OCI-LY1 (cell line): ENCODE data around the gene LDAH.

Source experiments
- H2AFZ ChIP-seq: fragments of 200-600 bp; sonication (generic), shearing (Covaris generic); 2 replicates; pipeline ENCODE4 v1.6.0; 2014; ENCODE audit warnings: antibody characterized with exemption, mild to moderate bottlenecking, low read length
- H3F3A ChIP-seq: fragments of 200-600 bp; sonication (generic), shearing (Covaris generic); 2 replicates; pipeline ENCODE4 v1.6.0; 2014; ENCODE audit warnings: mild to moderate bottlenecking, antibody characterized with exemption, low read length, moderate library complexity; ENCODE audit not compliant: insufficient read depth
- H3K27ac ChIP-seq: fragments of 200-600 bp; sonication (generic); 2 replicates; pipeline ENCODE4 v1.5.1; 2014; ENCODE audit warnings: low read length, mixed run types, mild to moderate bottlenecking, low read depth; ENCODE audit not compliant: poor library complexity, severe bottlenecking
- H3K27me3 ChIP-seq: fragments of 200-600 bp; sonication (generic); 2 replicates; pipeline ENCODE4 v1.6.0; 2014; ENCODE audit warnings: antibody characterized with exemption, mild to moderate bottlenecking, low read length, moderate library complexity; ENCODE audit not compliant: insufficient read depth
- H3K36me3 ChIP-seq: fragments of 200-600 bp; sonication (generic); 2 replicates; pipeline ENCODE4 v1.6.1; 2014; ENCODE audit warnings: mild to moderate bottlenecking, antibody characterized with exemption, low read length, moderate library complexity, mixed read lengths; ENCODE audit not compliant: insufficient read depth
- H3K4me1 ChIP-seq: fragments of 200-600 bp; sonication (generic); 2 replicates; pipeline ENCODE4 v1.5.1; 2014; ENCODE audit warnings: mild to moderate bottlenecking, low read length, moderate library complexity; ENCODE audit not compliant: insufficient read depth, severe bottlenecking
- H3K4me2 ChIP-seq: fragments of 200-600 bp; sonication (generic), shearing (Covaris generic); 2 replicates; pipeline ENCODE4 v1.6.1; 2014; ENCODE audit warnings: low read length
- H3K4me3 ChIP-seq: fragments of 200-600 bp; sonication (generic); 2 replicates; pipeline ENCODE4 v1.5.1; 2014; ENCODE audit warnings: low read length, low read depth, mild to moderate bottlenecking, mixed read lengths; ENCODE audit not compliant: poor library complexity, severe bottlenecking
- H3K79me2 ChIP-seq: fragments of 200-600 bp; shearing (Covaris generic); 2 replicates; pipeline ENCODE4 v1.6.1; 2016; ENCODE audit warnings: mixed run types, low read length, mixed read lengths; ENCODE audit not compliant: insufficient read depth
- H3K9ac ChIP-seq: fragments of 200-600 bp; sonication (generic), shearing (Covaris generic); 2 replicates; pipeline ENCODE4 v1.6.1; 2014; ENCODE audit warnings: mild to moderate bottlenecking, low read length, mixed read lengths
- H3K9me2 ChIP-seq: fragments of 200-600 bp; sonication (generic), shearing (Covaris generic); 2 replicates; pipeline ENCODE4 v1.6.1; 2014; ENCODE audit warnings: low read depth, mild to moderate bottlenecking, low read length, mixed read lengths
- H3K9me3 ChIP-seq: fragments of 200-600 bp; shearing (Covaris generic); 2 replicates; pipeline ENCODE4 v1.6.1; 2014; ENCODE audit warnings: low read length, mixed read lengths
- H4K20me1 ChIP-seq: fragments of 200-600 bp; sonication (generic), shearing (Covaris generic); 2 replicates; pipeline ENCODE4 v1.6.0; 2016; ENCODE audit warnings: mild to moderate bottlenecking, low read length; ENCODE audit not compliant: insufficient read depth
- EZH2 ChIP-seq: fragments of 200-600 bp; sonication (generic), shearing (Covaris generic); IDR thresholded peaks from 2 replicates; pipeline ENCODE4 v1.8.0; 2017; ENCODE audit warnings: borderline replicate concordance, mixed run types, mild to moderate bottlenecking, antibody characterized with exemption, low read length, moderate library complexity, mixed read lengths
- TF ChIP-seq, protein P1 (sequence below): fragments of 200-600 bp; sonication (generic), shearing (Covaris generic); IDR thresholded peaks from 2 replicates; pipeline ENCODE4 v1.5.1; 2017; ENCODE audit warnings: mild to moderate bottlenecking, antibody characterized with exemption, low read length, moderate library complexity, mixed read lengths

Gene LDAH

DNA sequence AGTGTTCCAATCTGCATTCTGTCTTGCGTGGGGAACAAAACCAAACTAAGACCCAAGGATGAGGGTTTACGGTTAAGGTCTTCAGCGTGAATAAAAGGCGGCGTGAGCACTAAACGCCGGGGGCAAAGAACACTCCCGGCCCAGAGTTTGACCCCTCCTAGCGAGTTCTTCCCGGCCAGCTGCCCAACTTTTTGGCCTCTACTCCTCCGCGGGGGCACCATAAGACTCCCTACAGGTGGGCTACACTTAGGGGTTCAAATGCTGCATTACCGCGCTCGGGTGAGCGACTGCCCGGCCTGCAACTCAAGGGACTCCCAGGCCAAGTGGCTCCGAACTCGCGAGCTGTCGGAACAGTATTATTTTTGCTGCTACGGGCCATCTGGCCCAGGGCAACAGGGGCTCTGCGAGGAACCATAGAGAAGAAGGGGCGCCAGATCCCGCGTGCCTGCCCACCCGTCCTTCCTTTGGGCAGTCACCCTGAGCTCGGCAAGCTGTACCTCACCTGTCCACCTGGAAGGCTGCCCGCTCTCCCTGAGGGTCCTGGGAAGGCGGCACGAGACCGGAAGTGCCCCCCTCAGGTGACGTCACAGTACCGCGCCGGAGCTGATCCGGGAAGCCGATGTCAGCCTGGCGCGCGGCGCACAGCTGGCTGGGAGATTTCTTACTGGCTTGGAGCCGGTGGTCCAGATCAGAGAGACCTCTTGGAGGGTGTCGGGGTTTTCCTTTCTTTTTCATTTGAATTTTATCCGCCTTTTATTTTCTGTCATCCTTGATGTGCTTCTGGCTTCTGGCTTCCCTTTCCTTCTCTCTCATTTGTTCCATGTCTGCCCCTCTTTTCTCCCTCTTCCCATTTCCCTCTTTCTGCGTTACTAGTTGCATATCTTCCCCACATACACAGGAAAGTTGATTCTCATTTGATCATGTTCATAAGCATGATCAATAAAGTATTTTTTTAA lies at the start of gene LDAH:
Gene LDAH (minus strand): TSS at position 567 of the 956 bp plus-strand sequence. CDS start 21,638 bp downstream, outside the sequence.
- Histone ChIP-seq H3K36me3 (peaks cover 12% of the 10 kb centered on the region), H3K4me3 (peak within 1 kb of the TSS; percentile 77), H3K4me2 (peak within 1 kb of the TSS; percentile 76), H3K9ac (peak within 1 kb of the TSS; percentile 94), H3K27ac (peak within 1 kb of the TSS; percentile 58), H3K27me3 (no peaks in the 10 kb centered on the region), H3K9me3 (peaks cover 5% of the 10 kb centered on the region), H4K20me1 (no peaks in the 10 kb centered on the region), H3F3A (no peaks in the 10 kb centered on the region), H3K4me1 (peaks cover 9% of the 10 kb centered on the region), H3K9me2 (no peaks in the 10 kb centered on the region), H2AFZ (peak within 1 kb of the TSS; percentile 92), H3K79me2 (peaks cover 20% of the 10 kb centered on the region)
- TF ChIP-seq EZH2: no peak
- TF ChIP-seq, protein P1, sequence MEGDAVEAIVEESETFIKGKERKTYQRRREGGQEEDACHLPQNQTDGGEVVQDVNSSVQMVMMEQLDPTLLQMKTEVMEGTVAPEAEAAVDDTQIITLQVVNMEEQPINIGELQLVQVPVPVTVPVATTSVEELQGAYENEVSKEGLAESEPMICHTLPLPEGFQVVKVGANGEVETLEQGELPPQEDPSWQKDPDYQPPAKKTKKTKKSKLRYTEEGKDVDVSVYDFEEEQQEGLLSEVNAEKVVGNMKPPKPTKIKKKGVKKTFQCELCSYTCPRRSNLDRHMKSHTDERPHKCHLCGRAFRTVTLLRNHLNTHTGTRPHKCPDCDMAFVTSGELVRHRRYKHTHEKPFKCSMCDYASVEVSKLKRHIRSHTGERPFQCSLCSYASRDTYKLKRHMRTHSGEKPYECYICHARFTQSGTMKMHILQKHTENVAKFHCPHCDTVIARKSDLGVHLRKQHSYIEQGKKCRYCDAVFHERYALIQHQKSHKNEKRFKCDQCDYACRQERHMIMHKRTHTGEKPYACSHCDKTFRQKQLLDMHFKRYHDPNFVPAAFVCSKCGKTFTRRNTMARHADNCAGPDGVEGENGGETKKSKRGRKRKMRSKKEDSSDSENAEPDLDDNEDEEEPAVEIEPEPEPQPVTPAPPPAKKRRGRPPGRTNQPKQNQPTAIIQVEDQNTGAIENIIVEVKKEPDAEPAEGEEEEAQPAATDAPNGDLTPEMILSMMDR: no peak

DNA sequence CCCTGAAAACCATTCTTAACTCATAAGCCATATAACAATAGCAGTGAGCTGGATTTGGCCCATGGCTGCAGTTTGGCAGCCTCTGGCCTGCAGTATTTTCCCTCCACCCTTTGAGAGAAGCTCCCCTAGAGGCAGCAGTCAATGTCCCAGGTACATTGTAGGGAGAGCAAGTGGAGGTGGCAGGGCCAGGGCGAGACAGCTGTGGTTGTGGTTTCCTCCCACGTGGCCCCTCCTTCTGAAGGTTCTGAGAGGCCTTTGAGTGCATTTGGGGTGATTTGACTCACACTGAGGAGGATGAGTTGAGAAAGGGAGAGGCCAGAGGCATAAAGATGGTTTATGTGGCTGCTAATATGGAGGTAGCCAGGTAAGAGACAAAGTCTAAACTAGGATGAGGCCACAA lies 45.5 kb upstream of the LDAH start:
- H3K27me3 ChIP-seq: no peaks in the 10 kb centered on the region
- no peaks in the 10 kb centered on the region for H3K79me2 ChIP-seq
- H3K4me3 ChIP-seq: no peak overlapping the region
- H3K4me1 ChIP-seq: no peaks in the 10 kb centered on the region
- no peaks in the 10 kb centered on the region for H3K36me3 ChIP-seq
- no peak overlapping the region for H3K4me2 ChIP-seq
- no peak overlapping the region for H3K9ac ChIP-seq
- no peak overlapping the region for H3K27ac ChIP-seq
- H3K9me2 ChIP-seq: no peaks in the 10 kb centered on the region
- no peaks in the 10 kb centered on the region for H3K9me3 ChIP-seq
- TF ChIP-seq, protein P1: no peak
- no peak for TF ChIP-seq EZH2
- no peaks in the 10 kb centered on the region for H3F3A ChIP-seq
- H4K20me1 ChIP-seq: no peaks in the 10 kb centered on the region
- no peak overlapping the region for H2AFZ ChIP-seq

- Histone ChIP-seq H3K4me2 (no peak overlapping the region), H3K4me1 (no peaks in the 10 kb centered on the region), H3F3A (no peaks in the 10 kb centered on the region), H3K4me3 (no peak overlapping the region), H3K9me3 (no peaks in the 10 kb centered on the region), H3K36me3 (no peaks in the 10 kb centered on the region), H3K9ac (no peak overlapping the region), H3K9me2 (0 out of 2 replicates have a peak, but pooled peaks cover 3% of the 10 kb centered on the region), H4K20me1 (no peaks in the 10 kb centered on the region), H2AFZ (no peak overlapping the region), H3K27ac (no peak overlapping the region), H3K79me2 (no peaks in the 10 kb centered on the region), H3K27me3 (no peaks in the 10 kb centered on the region)
- TF ChIP-seq, protein P1: no peak
- no peak for TF ChIP-seq EZH2
These were observed 39.9 kb upstream of the LDAH start for GRCh38 chr2:20862850-20863249.
